SJSA1 (cell line): ENCODE data around the gene RFTN1. TPM values are rescaled to one million over a fixed set of nuclear protein-coding genes. Genes with fewer than 3 reads are reported as not detected.

Source experiments
- DNase-seq, 2 experiments: peaks; one replicate each; pipeline ENCODE4 v3.0.0-alpha.2; 2015 to 2020; ENCODE audit warnings: low spot score in 2 of 2, low read depth in 1 of 2
- H3K27ac ChIP-seq: fragments of 250-450 bp; sonication (Bioruptor Pico); 2 replicates; pipeline ENCODE4 v1.5.1; 2020; ENCODE audit warnings: mild to moderate bottlenecking, moderate library complexity
- H3K27me3 ChIP-seq: fragments of 250-450 bp; sonication (Bioruptor Pico); replicated peaks from 2 replicates; pipeline ENCODE4 v1.5.1; 2020; ENCODE audit warnings: mild to moderate bottlenecking, moderate library complexity
- H3K36me3 ChIP-seq: fragments of 250-450 bp; sonication (Bioruptor Pico); 2 replicates; pipeline ENCODE4 v1.5.1; 2020; ENCODE audit warnings: mild to moderate bottlenecking
- H3K4me1 ChIP-seq: fragments of 250-450 bp; sonication (Bioruptor Pico); replicated peaks from 2 replicates; pipeline ENCODE4 v1.6.1; 2021; ENCODE audit warnings: mild to moderate bottlenecking
- H3K4me3 ChIP-seq: fragments of 250-450 bp; sonication (Bioruptor Pico); 2 replicates; pipeline ENCODE4 v1.5.1; 2020; ENCODE audit warnings: mild to moderate bottlenecking
- H3K9me3 ChIP-seq: fragments of 250-450 bp; sonication (Bioruptor Pico); replicated peaks from 2 replicates; pipeline ENCODE4 v1.5.1; 2020; ENCODE audit warnings: mild to moderate bottlenecking
- total RNA-seq: library from RNA; depleted of rRNA; stranded (reverse); fragments of >200 nt; shearing (Covaris generic); gene quantifications from 2 replicates; pipeline ENCODE4 v1.2.3, GENCODE V29; 2014

Gene RFTN1
- total RNA-seq, 1 experiment from 2014 or later, result 54.3 TPM

GRCh38 chr3:16543242-16543864 is 29.9 kb upstream of the RFTN1 start:
- no peak for DNase-seq
- Histone ChIP-seq H3K9me3 (no peaks in the 10 kb centered on the region), H3K27ac (no peak overlapping the region)

DNA sequence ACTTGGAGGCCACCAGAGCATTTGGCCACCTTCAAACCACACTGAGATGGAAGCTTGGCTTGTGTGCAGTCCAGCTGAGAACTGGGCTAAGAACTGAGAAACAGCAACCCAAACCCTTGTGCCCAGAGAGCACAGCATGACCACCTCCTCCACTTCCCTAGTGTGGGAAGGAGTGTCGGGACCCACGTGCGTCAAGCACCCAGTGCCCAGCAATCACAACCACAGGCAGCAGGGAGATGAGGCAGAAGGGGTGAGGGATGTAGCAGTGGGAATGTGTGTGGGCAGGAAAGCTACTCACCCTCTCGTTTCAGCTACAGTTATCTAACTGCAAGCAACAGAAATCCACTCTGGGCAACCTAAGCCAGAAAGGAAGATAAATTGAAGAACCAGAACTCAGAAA is 25.0 kb upstream of the RFTN1 start:
- Histone ChIP-seq H3K27ac (no peak overlapping the region), H3K9me3 (no peaks in the 10 kb centered on the region), H3K36me3 (no peaks in the 10 kb centered on the region), H3K27me3 (no peaks in the 10 kb centered on the region), H3K4me3 (no peak overlapping the region), H3K4me1 (no peaks in the 10 kb centered on the region)
- no peak for DNase-seq

More at GRCh38 chr3:16543242-16543864, 29.9 kb upstream of the RFTN1 start:
- H3K27me3 ChIP-seq, result no peaks in the 10 kb centered on the region
- no peak overlapping the region for H3K4me3 ChIP-seq
- H3K4me1 ChIP-seq, result peaks cover 1% of the 10 kb centered on the region
- no peaks in the 10 kb centered on the region for H3K36me3 ChIP-seq

GRCh38 chr3:16536996-16537395 is 23.5 kb upstream of the RFTN1 start:
- Histone ChIP-seq H3K27me3 (no peaks in the 10 kb centered on the region), H3K4me3 (no peak overlapping the region), H3K9me3 (no peaks in the 10 kb centered on the region), H3K27ac (no peak overlapping the region), H3K4me1 (no peaks in the 10 kb centered on the region), H3K36me3 (no peaks in the 10 kb centered on the region)
- DNase-seq, result no peak

- Histone ChIP-seq H3K27me3 (no peaks in the 10 kb centered on the region), H3K36me3 (no peaks in the 10 kb centered on the region), H3K4me3 (no peak overlapping the region), H3K4me1 (no peaks in the 10 kb centered on the region), H3K9me3 (no peaks in the 10 kb centered on the region), H3K27ac (no peak overlapping the region)
- no peak for DNase-seq
These were observed 22.8 kb upstream of the RFTN1 start for GRCh38 chr3:16536344-16536663.

- Histone ChIP-seq H3K4me1 (no peaks in the 10 kb centered on the region), H3K9me3 (no peaks in the 10 kb centered on the region), H3K4me3 (no peak overlapping the region), H3K27ac (no peak overlapping the region), H3K36me3 (no peaks in the 10 kb centered on the region), H3K27me3 (no peaks in the 10 kb centered on the region)
- DNase-seq, result no peak
These were observed 21.3 kb upstream of the RFTN1 start for GRCh38 chr3:16534640-16535262.

DNA sequence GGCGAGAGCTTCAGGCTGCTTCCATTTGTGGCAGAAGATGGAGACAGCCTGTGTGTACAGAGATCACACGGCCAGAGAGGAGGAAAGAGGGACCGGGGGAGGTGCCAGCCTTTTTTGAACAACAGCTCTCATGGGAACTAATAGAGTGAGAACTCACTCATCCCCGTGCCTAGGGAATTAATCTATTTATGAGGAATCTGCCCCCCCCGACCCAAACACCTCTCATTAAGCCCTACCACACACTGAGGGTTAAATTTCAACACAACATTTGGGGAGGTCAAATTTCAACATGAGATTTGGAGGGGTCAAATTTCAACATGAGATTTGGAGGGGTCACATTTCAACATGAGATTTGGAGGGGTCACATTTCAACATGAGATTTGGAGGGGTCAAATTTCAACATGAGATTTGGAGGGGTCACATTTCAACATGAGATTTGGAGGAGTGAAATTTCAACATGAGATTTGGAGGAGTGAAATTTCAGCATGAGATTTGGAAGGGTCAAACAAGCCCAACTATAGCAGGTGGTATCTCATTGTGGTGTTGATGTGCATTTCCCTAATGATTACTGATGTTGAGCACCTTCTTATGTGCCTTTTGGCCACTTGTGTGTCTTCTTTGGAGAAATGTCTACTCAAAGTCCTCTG is 20.6 kb upstream of the RFTN1 start:
- no peaks in the 10 kb centered on the region for H3K4me1 ChIP-seq
- H3K4me3 ChIP-seq, result no peak overlapping the region
- no peak overlapping the region for H3K27ac ChIP-seq
- DNase-seq, result no peak
- H3K27me3 ChIP-seq, result no peaks in the 10 kb centered on the region
- H3K9me3 ChIP-seq, result no peaks in the 10 kb centered on the region
- H3K36me3 ChIP-seq, result no peaks in the 10 kb centered on the region

GRCh38 chr3:16529264-16529663 is 15.8 kb upstream of the RFTN1 start:
- no peaks in the 10 kb centered on the region for H3K36me3 ChIP-seq
- H3K4me1 ChIP-seq, result no peaks in the 10 kb centered on the region
- DNase-seq, result no peak
- peaks cover 7% of the 10 kb centered on the region for H3K9me3 ChIP-seq
- H3K27ac ChIP-seq, result no peak overlapping the region
- no peak overlapping the region for H3K4me3 ChIP-seq
- no peaks in the 10 kb centered on the region for H3K27me3 ChIP-seq

DNA sequence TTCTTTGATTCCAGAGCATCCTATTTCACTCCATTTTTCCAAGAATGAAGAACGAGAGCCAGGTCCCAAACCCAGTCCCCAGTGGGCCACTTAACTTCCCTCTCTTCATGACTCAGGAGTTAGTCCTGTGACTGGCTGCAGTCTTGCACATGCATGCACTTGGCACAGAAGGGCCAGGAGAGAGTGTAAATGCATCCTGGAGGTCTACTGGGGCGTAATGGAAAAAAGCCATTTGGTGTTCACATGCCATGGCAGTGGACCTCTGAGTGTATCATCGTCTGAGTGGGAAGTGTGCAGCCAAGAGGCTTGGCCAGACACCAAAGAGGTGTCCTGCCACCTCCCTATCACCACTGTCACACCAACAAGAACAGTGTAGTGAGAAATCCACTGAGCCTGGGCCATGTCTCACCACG is 15.1 kb upstream of the RFTN1 start:
- Histone ChIP-seq H3K4me1 (peaks cover 6% of the 10 kb centered on the region), H3K27me3 (no peaks in the 10 kb centered on the region), H3K4me3 (no peak overlapping the region), H3K27ac (no peak overlapping the region), H3K9me3 (peaks cover 7% of the 10 kb centered on the region), H3K36me3 (no peaks in the 10 kb centered on the region)
- no peak for DNase-seq

GRCh38 chr3:16528106-16528505 is 14.6 kb upstream of the RFTN1 start:
- no peaks in the 10 kb centered on the region for H3K36me3 ChIP-seq
- no peaks in the 10 kb centered on the region for H3K27me3 ChIP-seq
- no peak overlapping the region for H3K4me3 ChIP-seq
- H3K27ac ChIP-seq, result no peak overlapping the region
- DNase-seq, result no peak
- peaks cover 8% of the 10 kb centered on the region for H3K4me1 ChIP-seq
- H3K9me3 ChIP-seq, result peaks cover 7% of the 10 kb centered on the region

GRCh38 chr3:16524196-16524595 is 10.7 kb upstream of the RFTN1 start:
- H3K4me3 ChIP-seq, result no peak overlapping the region
- H3K9me3 ChIP-seq, result peaks cover 7% of the 10 kb centered on the region
- no peaks in the 10 kb centered on the region for H3K36me3 ChIP-seq
- H3K27ac ChIP-seq, result no peak overlapping the region
- DNase-seq, result no peak
- H3K27me3 ChIP-seq, result no peaks in the 10 kb centered on the region
- H3K4me1 ChIP-seq, result peaks cover 8% of the 10 kb centered on the region

GRCh38 chr3:16523778-16524177 is 10.3 kb upstream of the RFTN1 start:
- H3K9me3 ChIP-seq, result peaks cover 7% of the 10 kb centered on the region
- no peak overlapping the region for H3K4me3 ChIP-seq
- H3K36me3 ChIP-seq, result no peaks in the 10 kb centered on the region
- H3K27me3 ChIP-seq, result no peaks in the 10 kb centered on the region
- no peak overlapping the region for H3K27ac ChIP-seq
- H3K4me1 ChIP-seq, result peaks cover 8% of the 10 kb centered on the region
- DNase-seq, result no peak

- Histone ChIP-seq H3K4me3 (no peak overlapping the region), H3K36me3 (no peaks in the 10 kb centered on the region), H3K27ac (no peak overlapping the region), H3K27me3 (no peaks in the 10 kb centered on the region), H3K4me1 (peaks cover 9% of the 10 kb centered on the region), H3K9me3 (peaks cover 7% of the 10 kb centered on the region)
- no peak for DNase-seq
These were observed 9.3 kb upstream of the RFTN1 start for GRCh38 chr3:16522834-16523233.

GRCh38 chr3:16520970-16521881 is 7.7 kb upstream of the RFTN1 start:
- no peak for DNase-seq
- Histone ChIP-seq H3K27ac (no peak overlapping the region), H3K9me3 (peaks cover 7% of the 10 kb centered on the region), H3K27me3 (no peaks in the 10 kb centered on the region), H3K36me3 (no peaks in the 10 kb centered on the region), H3K4me3 (no peak overlapping the region), H3K4me1 (peaks cover 25% of the 10 kb centered on the region)
